SK-N-SH treated with all-trans-retinoic acid at 6 μM for 48 hours (cell line): ENCODE measurements around the gene SGPP1.

Experiments
- CREB5 ChIP-seq: fragments of 250-450 bp; sonication (Bioruptor Pico); IDR thresholded peaks from 2 replicates; pipeline ENCODE4 v1.5.1; 2020; ENCODE audit warnings: low read depth, mild to moderate bottlenecking, moderate library complexity
- CSRNP3 ChIP-seq: fragments of 250-450 bp; sonication (Bioruptor Pico); IDR thresholded peaks from 2 replicates; pipeline ENCODE4 v1.5.1; 2021; ENCODE audit warnings: mild to moderate bottlenecking, moderate library complexity
- PATZ1 ChIP-seq: fragments of 250-450 bp; sonication (Bioruptor Pico); IDR thresholded peaks from 2 replicates; pipeline ENCODE4 v1.8.0; 2020; ENCODE audit warnings: mild to moderate bottlenecking, moderate library complexity, borderline replicate concordance
- TOX ChIP-seq: fragments of 250-450 bp; sonication (Bioruptor Pico); IDR thresholded peaks from 2 replicates; pipeline ENCODE4 v1.8.0; 2021; ENCODE audit warnings: mild to moderate bottlenecking, moderate library complexity, borderline replicate concordance
- ZC3H10 ChIP-seq: fragments of 250-450 bp; sonication (Bioruptor Pico); IDR thresholded peaks from 2 replicates; pipeline ENCODE4 v1.5.1; 2021; ENCODE audit warnings: mild to moderate bottlenecking, moderate library complexity
- ZNF8 ChIP-seq: fragments of 450-650 bp; formaldehyde crosslinking; IDR thresholded peaks from 2 replicates; pipeline ENCODE4 v1.5.0; 2020; ENCODE audit warnings: mild to moderate bottlenecking, moderate library complexity

GRCh38 chr14:63692310-63693020 is 35.4 kb downstream of the SGPP1 start:
- TF ChIP-seq CSRNP3 (CRISPR knock-in tag), result no peak
- TF ChIP-seq ZC3H10 (CRISPR knock-in tag), result no peak
- no peak for TF ChIP-seq TOX
- TF ChIP-seq PATZ1 (CRISPR knock-in tag), result no peak
- no peak for TF ChIP-seq ZNF8 (CRISPR knock-in tag)
- no peak for TF ChIP-seq CREB5 (CRISPR knock-in tag)
